NB4 (cell line): Measurements from ENCODE around the gene RNF166.

Experiments
- DNase-seq: peaks from one replicate; pipeline ENCODE4 v3.0.0; 2010; ENCODE audit warnings: low read depth
- H3K4me3 ChIP-seq: one replicate; pipeline ENCODE4 v1.5.1; 2011; ENCODE audit warnings: mild to moderate bottlenecking, low read depth, low read length, moderate library complexity
- MYC ChIP-seq: IDR thresholded peaks from 2 replicates; pipeline ENCODE4 v1.6.1; 2011; ENCODE audit warnings: low read depth, low read length
- POLR2A ChIP-seq: IDR thresholded peaks from 2 replicates; pipeline ENCODE4 v1.6.1; 2011; ENCODE audit warnings: mild to moderate bottlenecking; ENCODE audit not compliant: insufficient read length; ENCODE audit errors: extremely low read depth
- TF ChIP-seq, protein P1 (sequence below): IDR thresholded peaks from 2 replicates; pipeline ENCODE4 v1.6.1; 2011; ENCODE audit warnings: low read depth, low read length
- TF ChIP-seq, protein P2 (sequence below): IDR thresholded peaks from one replicate; pipeline ENCODE4 v1.5.1; 2012; ENCODE audit warnings: low read depth, low read length

The RNF166 gene

DNA sequence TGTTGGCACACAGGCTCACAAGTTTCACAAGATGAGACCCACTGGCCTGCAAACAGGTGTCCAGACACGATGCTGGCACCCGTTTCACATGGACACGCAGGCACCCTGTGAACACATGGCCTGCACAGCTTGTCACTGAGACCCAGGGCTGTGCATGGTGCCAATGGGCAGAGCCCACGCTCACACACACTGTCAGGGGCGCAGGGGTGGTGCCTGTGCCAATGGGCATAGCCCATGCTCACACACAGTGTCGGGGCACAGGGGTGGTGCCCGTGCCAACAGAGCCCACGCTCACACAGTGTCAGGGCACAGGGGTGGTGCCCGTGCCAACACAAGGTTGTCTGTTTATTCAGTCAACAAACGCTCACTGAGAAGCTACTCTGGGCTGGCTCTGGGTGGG is 29.4 kb upstream of the RNF166 start:
- TF ChIP-seq, protein P1, sequence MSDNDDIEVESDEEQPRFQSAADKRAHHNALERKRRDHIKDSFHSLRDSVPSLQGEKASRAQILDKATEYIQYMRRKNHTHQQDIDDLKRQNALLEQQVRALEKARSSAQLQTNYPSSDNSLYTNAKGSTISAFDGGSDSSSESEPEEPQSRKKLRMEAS = no peak
- TF ChIP-seq, protein P2, sequence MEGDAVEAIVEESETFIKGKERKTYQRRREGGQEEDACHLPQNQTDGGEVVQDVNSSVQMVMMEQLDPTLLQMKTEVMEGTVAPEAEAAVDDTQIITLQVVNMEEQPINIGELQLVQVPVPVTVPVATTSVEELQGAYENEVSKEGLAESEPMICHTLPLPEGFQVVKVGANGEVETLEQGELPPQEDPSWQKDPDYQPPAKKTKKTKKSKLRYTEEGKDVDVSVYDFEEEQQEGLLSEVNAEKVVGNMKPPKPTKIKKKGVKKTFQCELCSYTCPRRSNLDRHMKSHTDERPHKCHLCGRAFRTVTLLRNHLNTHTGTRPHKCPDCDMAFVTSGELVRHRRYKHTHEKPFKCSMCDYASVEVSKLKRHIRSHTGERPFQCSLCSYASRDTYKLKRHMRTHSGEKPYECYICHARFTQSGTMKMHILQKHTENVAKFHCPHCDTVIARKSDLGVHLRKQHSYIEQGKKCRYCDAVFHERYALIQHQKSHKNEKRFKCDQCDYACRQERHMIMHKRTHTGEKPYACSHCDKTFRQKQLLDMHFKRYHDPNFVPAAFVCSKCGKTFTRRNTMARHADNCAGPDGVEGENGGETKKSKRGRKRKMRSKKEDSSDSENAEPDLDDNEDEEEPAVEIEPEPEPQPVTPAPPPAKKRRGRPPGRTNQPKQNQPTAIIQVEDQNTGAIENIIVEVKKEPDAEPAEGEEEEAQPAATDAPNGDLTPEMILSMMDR = no peak
- TF ChIP-seq MYC (no peak), POLR2A (no peak)
- no peak for DNase-seq
- H3K4me3 ChIP-seq = no peak overlapping the region

DNA sequence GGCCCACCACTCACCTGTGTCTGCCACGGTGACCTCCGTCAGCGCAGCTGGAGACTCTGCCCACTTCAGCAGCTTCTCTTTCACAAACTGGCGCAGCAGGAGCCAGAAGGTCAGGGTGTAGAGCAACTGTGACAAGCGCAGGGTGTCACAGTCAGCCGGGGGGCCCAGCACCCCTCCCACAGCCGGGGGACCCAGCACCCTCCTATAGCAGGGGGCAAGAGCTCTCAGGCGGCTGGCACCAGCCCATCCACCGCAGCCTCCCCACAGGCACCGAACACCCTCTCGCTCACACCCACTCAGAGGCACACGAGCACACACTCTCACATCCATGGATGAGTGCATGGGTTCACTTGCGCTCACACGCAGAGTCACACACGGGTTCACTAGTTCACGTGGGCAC is 28.9 kb upstream of the RNF166 start:
- no peak for DNase-seq
- no peak overlapping the region for H3K4me3 ChIP-seq

DNA sequence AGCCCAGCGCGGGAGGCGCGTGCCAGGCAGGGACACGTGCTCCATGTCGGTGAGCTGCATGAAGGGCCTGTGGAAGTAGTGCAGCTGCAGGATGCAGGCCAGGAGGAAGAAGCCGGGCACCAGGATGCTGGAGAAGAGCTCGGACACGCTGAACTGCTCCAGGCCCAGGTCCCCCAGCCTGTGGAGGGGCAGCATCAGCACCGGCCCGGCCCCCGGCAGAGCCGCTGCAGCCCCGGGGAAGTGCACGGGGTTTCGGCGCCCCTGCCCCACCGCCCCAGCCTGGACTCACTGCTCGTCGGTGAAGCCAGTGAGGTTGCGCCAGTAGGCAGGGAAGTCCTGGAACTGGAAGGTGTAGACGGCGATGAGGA is 28.1 kb upstream of the RNF166 start:
- DNase-seq = no peak
- TF ChIP-seq, protein P1 = no peak
- TF ChIP-seq MYC (no peak), POLR2A (no peak)
- TF ChIP-seq, protein P2 = no peak
- H3K4me3 ChIP-seq = no peak overlapping the region

More for the DNA sequence above, 28.9 kb upstream of the RNF166 start:
- no peak for TF ChIP-seq MYC
- TF ChIP-seq, protein P1 = no peak

DNA sequence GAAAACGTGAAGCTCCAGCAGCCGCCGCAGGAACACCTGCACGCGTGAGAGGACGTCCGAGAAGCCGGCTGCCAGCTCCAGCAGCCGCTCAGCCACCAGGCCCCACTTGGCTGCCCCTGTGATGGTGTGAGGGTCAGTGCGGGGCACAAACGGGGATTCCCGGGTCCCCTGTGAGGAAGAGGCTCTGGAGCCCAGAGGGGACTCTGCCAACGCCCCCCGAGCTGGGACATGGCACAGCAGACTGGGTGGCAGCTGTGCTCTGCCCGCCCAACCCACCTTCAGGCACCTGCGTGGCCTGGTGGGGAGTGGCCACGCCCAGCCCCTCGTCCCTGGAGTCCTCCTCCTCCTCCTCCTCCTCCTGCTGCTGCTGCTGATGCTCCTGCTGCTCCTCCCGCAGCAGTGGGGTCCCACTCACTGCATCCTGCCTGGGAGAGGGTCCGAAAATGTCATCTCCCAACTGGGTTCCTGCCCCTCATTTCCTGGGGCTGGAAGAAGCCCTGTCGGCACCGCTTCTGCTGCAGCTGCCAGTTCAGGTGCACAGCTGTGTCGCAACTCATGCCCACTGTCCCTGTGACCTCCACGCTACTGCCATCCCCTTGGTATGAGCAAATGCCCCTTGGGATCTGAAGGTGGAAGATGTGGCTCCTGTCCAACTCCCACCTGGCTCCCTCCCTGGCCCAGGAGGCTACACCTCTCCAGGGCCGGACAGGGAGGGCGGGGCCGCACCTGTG is 27.6 kb upstream of the RNF166 start:
- TF ChIP-seq, protein P2 = no peak
- no peak for TF ChIP-seq MYC
- TF ChIP-seq, protein P1 = no peak
- no peak for TF ChIP-seq POLR2A
- no peak for DNase-seq
- no peak overlapping the region for H3K4me3 ChIP-seq

DNA sequence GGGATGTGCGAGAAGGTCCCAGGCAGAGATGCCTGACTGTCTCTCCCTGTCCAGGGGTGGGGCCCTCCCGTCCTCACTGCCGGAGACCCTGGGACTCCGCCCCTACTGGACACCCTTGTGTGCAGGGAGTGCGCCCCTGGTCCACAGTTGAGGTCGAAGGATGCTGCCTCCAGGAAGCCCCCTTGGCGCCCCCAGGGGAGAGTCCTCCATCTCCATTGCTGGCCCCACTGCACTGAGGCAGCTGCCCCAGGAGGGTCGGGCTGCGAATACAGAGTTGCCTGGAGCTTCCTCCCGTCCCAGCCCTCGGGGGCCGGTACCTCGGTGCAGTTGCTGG is 26.7 kb upstream of the RNF166 start:
- TF ChIP-seq POLR2A (no peak), MYC (no peak)
- TF ChIP-seq, protein P2 = no peak
- TF ChIP-seq, protein P1 = no peak
- DNase-seq = no peak
- no peak overlapping the region for H3K4me3 ChIP-seq

DNA sequence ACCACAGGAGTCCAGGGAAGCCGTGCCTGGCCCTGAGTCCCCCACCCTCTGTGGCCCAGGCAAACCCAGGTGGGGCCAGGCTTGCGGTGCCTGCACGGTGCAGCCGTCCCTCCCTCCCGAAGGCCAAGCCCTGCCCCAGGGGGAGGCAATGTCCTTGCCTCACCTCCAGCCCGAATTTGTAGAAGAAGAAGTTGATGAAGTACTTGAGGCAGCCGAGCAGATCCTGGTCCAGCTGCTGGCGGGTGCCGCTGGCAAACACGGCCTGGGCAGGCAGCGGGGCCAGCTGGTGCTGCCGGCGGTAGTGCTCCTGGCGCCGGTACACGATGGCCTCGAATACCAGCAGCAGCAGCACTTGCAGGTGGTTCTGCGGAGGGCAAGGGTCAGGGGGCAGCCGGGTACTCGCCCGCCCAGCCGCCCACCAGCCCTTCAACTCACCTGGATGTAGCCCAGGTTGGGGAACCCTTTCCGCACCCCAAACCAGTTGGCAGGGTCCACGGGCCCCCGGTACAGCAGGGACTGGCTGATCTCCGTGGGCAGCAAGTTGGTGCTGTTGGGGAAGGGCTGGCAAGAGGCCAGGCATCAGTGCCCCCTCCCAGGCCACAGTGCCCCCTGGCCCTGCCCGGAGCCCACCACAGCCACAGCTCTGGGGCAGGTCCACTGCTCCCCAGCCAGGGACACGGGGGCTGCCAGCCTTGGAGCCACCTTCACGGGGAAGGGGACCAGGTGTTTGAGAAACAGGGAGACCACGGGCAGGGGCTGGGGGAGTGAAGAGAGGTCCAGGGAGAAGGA is 26.2 kb upstream of the RNF166 start:
- no peak overlapping the region for H3K4me3 ChIP-seq
- DNase-seq = no peak
- TF ChIP-seq, protein P1 = no peak
- TF ChIP-seq, protein P2 = no peak
